ENCODE results near the gene ALDOA. TPM values are rescaled to one million over a fixed set of nuclear protein-coding genes. Genes with fewer than 3 reads are reported as not detected.

The ALDOA gene
- total and polyA plus RNA-seq, 9 of the 15 experiments (the other 6 are each of a cell fraction or from before 2014, with no cell fraction given) = 311 to 2,224 (median 1,293) TPM

- TF ChIP-seq ZFP30 (CRISPR knock-in tag; IDR thresholded peaks at IDR 0.05; ENCODE audit: borderline replicate concordance) (no peak), BRD4 (IDR thresholded peaks at IDR 0.05) (no peak), ZNF239 (CRISPR knock-in tag; IDR thresholded peaks at IDR 0.05) (no peak), RERE (CRISPR knock-in tag; IDR thresholded peaks at IDR 0.05; ENCODE audit: borderline replicate concordance) (no peak), AFF4 (CRISPR knock-in tag; IDR thresholded peaks at IDR 0.05) (peak; percentile 43; the same call in 1 of the 2 replicates), REST (IDR thresholded peaks at IDR 0.05; ENCODE audit: borderline replicate concordance) (no peak), REST (CRISPR knock-in tag; IDR thresholded peaks at IDR 0.05; ENCODE audit: low read depth) (0 out of 2 replicates have a peak, but pooled peaks have one; percentile 65)
Measured at GRCh38 chr16:30096105-30096861, 30.7 kb downstream of the ALDOA start, which contains the start of gene YPEL3 (continued).

Data from K562 (cell line).